SK-N-SH treated with all-trans-retinoic acid at 6 μM for 48 hours (cell line): ENCODE data around the gene SLC5A9.

Source experiments
- ATAC-seq: fragments of 200-7000 bp; cut with Tn5 transposase; 3 replicates; pipeline ENCODE4 v1.9.1; 2020; ENCODE audit warnings: mild to moderate bottlenecking, moderate library complexity
- ARNTL ChIP-seq: fragments of 450-650 bp; formaldehyde crosslinking; IDR thresholded peaks from 2 replicates; pipeline ENCODE4 v1.5.0; 2020; ENCODE audit warnings: low read depth, mild to moderate bottlenecking, moderate library complexity, borderline replicate concordance
- BACH2 ChIP-seq: fragments of 250-450 bp; sonication (Bioruptor Pico); IDR thresholded peaks from 2 replicates; pipeline ENCODE4 v1.9.0; 2021; ENCODE audit warnings: mild to moderate bottlenecking, borderline replicate concordance
- ESRRG ChIP-seq: fragments of 250-450 bp; sonication (Bioruptor Pico); IDR thresholded peaks from 2 replicates; pipeline ENCODE4 v1.6.1; 2021; ENCODE audit warnings: mild to moderate bottlenecking
- GLIS3 ChIP-seq: fragments of 250-450 bp; sonication (Bioruptor Pico); IDR thresholded peaks from 2 replicates; pipeline ENCODE4 v1.5.0; 2020; ENCODE audit warnings: mild to moderate bottlenecking, moderate library complexity
- ISL1 ChIP-seq: fragments of 250-450 bp; sonication (Bioruptor Pico); IDR thresholded peaks from 2 replicates; pipeline ENCODE4 v2.1.2; 2022; ENCODE audit warnings: mild to moderate bottlenecking, moderate library complexity
- OSR1 ChIP-seq: fragments of 250-450 bp; sonication (Bioruptor Pico); IDR thresholded peaks from 2 replicates; pipeline ENCODE4 v1.8.0; 2022; ENCODE audit warnings: moderate library complexity, mild to moderate bottlenecking, inconsistent platforms
- POU6F1 ChIP-seq: fragments of 250-450 bp; sonication (Bioruptor Pico); IDR thresholded peaks from 2 replicates; pipeline ENCODE4 v1.8.0; 2021; ENCODE audit warnings: low read depth, mild to moderate bottlenecking, moderate library complexity, borderline replicate concordance
- RARB ChIP-seq: fragments of 250-450 bp; sonication (Bioruptor Pico); IDR thresholded peaks from 2 replicates; pipeline ENCODE4 v1.8.0; 2021; ENCODE audit warnings: mild to moderate bottlenecking, moderate library complexity
- SNAI2 ChIP-seq: fragments of 250-450 bp; sonication (Bioruptor Pico); IDR thresholded peaks from 2 replicates; pipeline ENCODE4 v1.5.0; 2020; ENCODE audit warnings: mild to moderate bottlenecking, moderate library complexity
- TOX ChIP-seq: fragments of 250-450 bp; sonication (Bioruptor Pico); IDR thresholded peaks from 2 replicates; pipeline ENCODE4 v1.8.0; 2021; ENCODE audit warnings: mild to moderate bottlenecking, moderate library complexity, borderline replicate concordance
- TSHZ2 ChIP-seq: fragments of 250-450 bp; sonication (Bioruptor Pico); IDR thresholded peaks from 2 replicates; pipeline ENCODE4 v1.5.0; 2020; ENCODE audit warnings: mild to moderate bottlenecking, moderate library complexity
- ZC3H10 ChIP-seq: fragments of 250-450 bp; sonication (Bioruptor Pico); IDR thresholded peaks from 2 replicates; pipeline ENCODE4 v1.5.1; 2021; ENCODE audit warnings: mild to moderate bottlenecking, moderate library complexity
- ZFP30 ChIP-seq: fragments of 450-650 bp; formaldehyde crosslinking; IDR thresholded peaks from 2 replicates; pipeline ENCODE4 v1.5.0; 2022; ENCODE audit warnings: mild to moderate bottlenecking, moderate library complexity
- ZNF565 ChIP-seq: fragments of 450-650 bp; formaldehyde crosslinking; conservative IDR thresholded peaks from 2 replicates; pipeline ENCODE4 v1.5.0; 2020; ENCODE audit warnings: low read depth, mild to moderate bottlenecking, moderate library complexity
- ZNF70 ChIP-seq: fragments of 450-650 bp; formaldehyde crosslinking; IDR thresholded peaks from 2 replicates; pipeline ENCODE4 v1.5.0; 2020; ENCODE audit warnings: mild to moderate bottlenecking, moderate library complexity
- ZNF8 ChIP-seq: fragments of 450-650 bp; formaldehyde crosslinking; IDR thresholded peaks from 2 replicates; pipeline ENCODE4 v1.5.0; 2020; ENCODE audit warnings: mild to moderate bottlenecking, moderate library complexity
- TF ChIP-seq, protein P1 (sequence below): fragments of 250-450 bp; sonication (Bioruptor Pico); IDR thresholded peaks from 2 replicates; pipeline ENCODE4 v1.5.1; 2021; ENCODE audit warnings: mild to moderate bottlenecking, moderate library complexity
- TF ChIP-seq, protein P2 (sequence below): fragments of 250-450 bp; sonication (Bioruptor Pico); IDR thresholded peaks from 2 replicates; pipeline ENCODE4 v1.5.1; 2020; ENCODE audit warnings: low read depth, mild to moderate bottlenecking, moderate library complexity
- TF ChIP-seq, protein P3 (sequence below): fragments of 250-450 bp; sonication (Bioruptor Pico); IDR thresholded peaks from 2 replicates; pipeline ENCODE4 v1.8.0; 2020; ENCODE audit warnings: mild to moderate bottlenecking, moderate library complexity, borderline replicate concordance

SLC5A9 gene

GRCh38 chr1:48207131-48207530 is 15.4 kb upstream of the SLC5A9 start (continued):
- TF ChIP-seq, protein P1, sequence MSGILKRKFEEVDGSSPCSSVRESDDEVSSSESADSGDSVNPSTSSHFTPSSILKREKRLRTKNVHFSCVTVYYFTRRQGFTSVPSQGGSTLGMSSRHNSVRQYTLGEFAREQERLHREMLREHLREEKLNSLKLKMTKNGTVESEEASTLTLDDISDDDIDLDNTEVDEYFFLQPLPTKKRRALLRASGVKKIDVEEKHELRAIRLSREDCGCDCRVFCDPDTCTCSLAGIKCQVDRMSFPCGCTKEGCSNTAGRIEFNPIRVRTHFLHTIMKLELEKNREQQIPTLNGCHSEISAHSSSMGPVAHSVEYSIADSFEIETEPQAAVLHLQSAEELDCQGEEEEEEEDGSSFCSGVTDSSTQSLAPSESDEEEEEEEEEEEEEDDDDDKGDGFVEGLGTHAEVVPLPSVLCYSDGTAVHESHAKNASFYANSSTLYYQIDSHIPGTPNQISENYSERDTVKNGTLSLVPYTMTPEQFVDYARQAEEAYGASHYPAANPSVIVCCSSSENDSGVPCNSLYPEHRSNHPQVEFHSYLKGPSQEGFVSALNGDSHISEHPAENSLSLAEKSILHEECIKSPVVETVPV (CRISPR knock-in tag), result no peak

GRCh38 chr1:48207536-48208075 is 14.9 kb upstream of the SLC5A9 start:
- ATAC-seq, result no peak
- TF ChIP-seq, protein P2, sequence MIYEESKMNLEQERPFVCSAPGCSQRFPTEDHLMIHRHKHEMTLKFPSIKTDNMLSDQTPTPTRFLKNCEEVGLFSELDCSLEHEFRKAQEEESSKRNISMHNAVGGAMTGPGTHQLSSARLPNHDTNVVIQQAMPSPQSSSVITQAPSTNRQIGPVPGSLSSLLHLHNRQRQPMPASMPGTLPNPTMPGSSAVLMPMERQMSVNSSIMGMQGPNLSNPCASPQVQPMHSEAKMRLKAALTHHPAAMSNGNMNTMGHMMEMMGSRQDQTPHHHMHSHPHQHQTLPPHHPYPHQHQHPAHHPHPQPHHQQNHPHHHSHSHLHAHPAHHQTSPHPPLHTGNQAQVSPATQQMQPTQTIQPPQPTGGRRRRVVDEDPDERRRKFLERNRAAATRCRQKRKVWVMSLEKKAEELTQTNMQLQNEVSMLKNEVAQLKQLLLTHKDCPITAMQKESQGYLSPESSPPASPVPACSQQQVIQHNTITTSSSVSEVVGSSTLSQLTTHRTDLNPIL (CRISPR knock-in tag), result no peak
- TF ChIP-seq GLIS3 (no peak), TOX (no peak), ARNTL (no peak), ZNF8 (CRISPR knock-in tag) (no peak), RARB (no peak), TSHZ2 (CRISPR knock-in tag) (no peak), ZFP30 (CRISPR knock-in tag) (no peak), ZC3H10 (CRISPR knock-in tag) (no peak), ZNF70 (CRISPR knock-in tag) (no peak), ISL1 (no peak), SNAI2 (CRISPR knock-in tag) (no peak)
- TF ChIP-seq, all 23 proteins: peak for 0

GRCh38 chr1:48208251-48208650 is 14.3 kb upstream of the SLC5A9 start:
- TF ChIP-seq ZC3H10 (CRISPR knock-in tag), result no peak
- no peak for TF ChIP-seq POU6F1
- no peak for TF ChIP-seq TSHZ2 (CRISPR knock-in tag)
- TF ChIP-seq, protein P3, sequence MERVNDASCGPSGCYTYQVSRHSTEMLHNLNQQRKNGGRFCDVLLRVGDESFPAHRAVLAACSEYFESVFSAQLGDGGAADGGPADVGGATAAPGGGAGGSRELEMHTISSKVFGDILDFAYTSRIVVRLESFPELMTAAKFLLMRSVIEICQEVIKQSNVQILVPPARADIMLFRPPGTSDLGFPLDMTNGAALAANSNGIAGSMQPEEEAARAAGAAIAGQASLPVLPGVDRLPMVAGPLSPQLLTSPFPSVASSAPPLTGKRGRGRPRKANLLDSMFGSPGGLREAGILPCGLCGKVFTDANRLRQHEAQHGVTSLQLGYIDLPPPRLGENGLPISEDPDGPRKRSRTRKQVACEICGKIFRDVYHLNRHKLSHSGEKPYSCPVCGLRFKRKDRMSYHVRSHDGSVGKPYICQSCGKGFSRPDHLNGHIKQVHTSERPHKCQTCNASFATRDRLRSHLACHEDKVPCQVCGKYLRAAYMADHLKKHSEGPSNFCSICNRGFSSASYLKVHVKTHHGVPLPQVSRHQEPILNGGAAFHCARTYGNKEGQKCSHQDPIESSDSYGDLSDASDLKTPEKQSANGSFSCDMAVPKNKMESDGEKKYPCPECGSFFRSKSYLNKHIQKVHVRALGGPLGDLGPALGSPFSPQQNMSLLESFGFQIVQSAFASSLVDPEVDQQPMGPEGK (CRISPR knock-in tag), result no peak
- TF ChIP-seq ZNF565 (CRISPR knock-in tag), result no peak
- TF ChIP-seq ZNF8 (CRISPR knock-in tag), result no peak
- no peak for TF ChIP-seq RARB
- TF ChIP-seq ZFP30 (CRISPR knock-in tag), result no peak
- TF ChIP-seq OSR1 (CRISPR knock-in tag), result no peak
- no peak for TF ChIP-seq ARNTL
- no peak for TF ChIP-seq ZNF70 (CRISPR knock-in tag)
- TF ChIP-seq ESRRG (CRISPR knock-in tag), result no peak
- no peak for TF ChIP-seq TOX
- no peak for TF ChIP-seq BACH2 (CRISPR knock-in tag)
- no peak for TF ChIP-seq GLIS3
- no peak for ATAC-seq
